Endothelial cell (in vitro differentiated cells): ENCODE data around the gene XPNPEP3. TPM values are rescaled to one million over a fixed set of nuclear protein-coding genes. Genes with fewer than 3 reads are reported as not detected.
A peak's percentile ranks its signal among the peaks of the same experiment; 100 is the strongest.

Experiments
- DNase-seq: peaks from one replicate; pipeline ENCODE4 v3.0.0; 2021; ENCODE audit warnings: low spot score
- H3K27ac Mint-ChIP-seq: one replicate; pipeline ENCODE4 v1.8.0; 2021; ENCODE audit warnings: mixed read lengths, inconsistent platforms; ENCODE audit not compliant: unreplicated experiment
- H3K27me3 Mint-ChIP-seq: one replicate; pipeline ENCODE4 v1.8.0; 2021; ENCODE audit warnings: mild to moderate bottlenecking, moderate library complexity, mixed read lengths, inconsistent platforms; ENCODE audit not compliant: unreplicated experiment
- H3K36me3 Mint-ChIP-seq: one replicate; pipeline ENCODE4 v1.8.0; 2021; ENCODE audit warnings: mild to moderate bottlenecking, low read depth, mixed read lengths, inconsistent platforms; ENCODE audit not compliant: unreplicated experiment
- H3K4me1 Mint-ChIP-seq: one replicate; pipeline ENCODE4 v1.8.0; 2021; ENCODE audit warnings: mild to moderate bottlenecking, mixed read lengths, inconsistent platforms; ENCODE audit not compliant: unreplicated experiment
- H3K4me3 Mint-ChIP-seq: one replicate; pipeline ENCODE4 v1.8.0; 2021; ENCODE audit warnings: mild to moderate bottlenecking, mixed read lengths, inconsistent platforms; ENCODE audit not compliant: unreplicated experiment
- H3K9me3 Mint-ChIP-seq: one replicate; pipeline ENCODE4 v1.8.0; 2021; ENCODE audit warnings: mixed read lengths, inconsistent platforms; ENCODE audit not compliant: unreplicated experiment
- CTCF ChIP-seq: fragments of 200-600 bp; sonication (generic); IDR thresholded peaks from one replicate; pipeline ENCODE4 v1.5.0; 2021; ENCODE audit warnings: antibody characterized with exemption; ENCODE audit not compliant: unreplicated experiment
- total RNA-seq: library from RNA; stranded (reverse); fragmentation: NEBNext Ultra II Directional; extraction: Animal tissue kit (Norgen Biotek cat#: 25700); gene quantifications from one replicate; pipeline ENCODE4 v1.2.1, GENCODE V29; 2021; ENCODE audit not compliant: unreplicated experiment

The XPNPEP3 gene
- total RNA-seq, 1 donor from 2014 or later: 23.5 TPM

- H3K27me3 Mint-ChIP-seq: peaks cover 5% of the 10 kb centered on the region
- H3K4me1 Mint-ChIP-seq: peaks cover 14% of the 10 kb centered on the region
- H3K4me3 Mint-ChIP-seq: peak within 1 kb of the TSS; percentile 98
- H3K36me3 Mint-ChIP-seq: peaks cover 4% of the 10 kb centered on the region
- peak within 1 kb of the TSS; percentile 95 for H3K27ac Mint-ChIP-seq
- no peak for TF ChIP-seq CTCF
- no peaks in the 10 kb centered on the region for H3K9me3 Mint-ChIP-seq
- DNase-seq: peak; percentile 98
These were observed 94.2 kb downstream of the XPNPEP3 start, which contains the start of gene RBX1 for GRCh38 chr22:40950962-40951794. Gene RBX1, plus strand, starts transcription at chr22:40951378. Its CDS starts 21 bp downstream, at chr22:40951399.

- Mint-ChIP-seq H3K4me3 (peak overlapping the region; percentile 98), H3K27me3 (peaks cover 5% of the 10 kb centered on the region), H3K27ac (peak overlapping the region; percentile 88), H3K4me1 (peaks cover 14% of the 10 kb centered on the region), H3K36me3 (peaks cover 4% of the 10 kb centered on the region), H3K9me3 (no peaks in the 10 kb centered on the region)
- no peak for DNase-seq
- no peak for TF ChIP-seq CTCF
These were observed 95.1 kb downstream of the XPNPEP3 start for GRCh38 chr22:40951795-40952605.

GRCh38 chr22:40953471-40953870, 96.5 kb downstream of the XPNPEP3 start:
- peak overlapping the region; percentile 35 for H3K4me3 Mint-ChIP-seq

GRCh38 chr22:40954113-40954512, 97.2 kb downstream of the XPNPEP3 start:
- no peak for TF ChIP-seq CTCF

More at GRCh38 chr22:40953471-40953870, 96.5 kb downstream of the XPNPEP3 start:
- Mint-ChIP-seq H3K9me3 (no peaks in the 10 kb centered on the region), H3K27ac (no peak overlapping the region), H3K4me1 (peaks cover 14% of the 10 kb centered on the region), H3K36me3 (peaks cover 4% of the 10 kb centered on the region), H3K27me3 (peaks cover 5% of the 10 kb centered on the region)
- no peak for TF ChIP-seq CTCF
- no peak for DNase-seq

More at GRCh38 chr22:40954113-40954512, 97.2 kb downstream of the XPNPEP3 start:
- Mint-ChIP-seq H3K4me3 (no peak overlapping the region), H3K4me1 (peaks cover 14% of the 10 kb centered on the region), H3K27ac (no peak overlapping the region), H3K9me3 (no peaks in the 10 kb centered on the region), H3K36me3 (peaks cover 4% of the 10 kb centered on the region), H3K27me3 (peaks cover 5% of the 10 kb centered on the region)
- DNase-seq: no peak
